A549 (cell line): Measurements from ENCODE around the gene KAT8. TPM values are rescaled to one million over a fixed set of nuclear protein-coding genes. Genes with fewer than 3 reads are reported as not detected.

Experiments used
- ATAC-seq, 2 experiments: fragments of 200-7000 bp in 1 of 2; fragments of >200 bp in 1 of 2; cut with Nextera tagmentation in 1 of 2; cut with Tn5 transposase in 1 of 2; 3 replicates each; pipeline versions ENCODE4 v1.8.0 to v1.9.1; 2018 to 2020; ENCODE audit warnings: mild to moderate bottlenecking in 1 of 2, moderate library complexity in 1 of 2
- CTCF ChIA-PET: fragments of 300-600 bp; sonication (Branson Sonifier 250); formaldehyde crosslinking; extraction: SDS; loops from one replicate; lab custom pipeline; 2021; ENCODE audit warnings: antibody characterized with exemption, inconsistent platforms; lab: Yijun Ruan, JAX
- POLR2A ChIA-PET: fragments of 350-600 bp; formaldehyde crosslinking; extraction: SDS; loops from one replicate; lab custom pipeline; 2021; ENCODE audit warnings: antibody characterized with exemption, inconsistent platforms; lab: Yijun Ruan, JAX
- DNase-seq, 2 experiments: peaks; one replicate each; pipeline versions ENCODE4 v3.0.0 to v3.0.0-alpha.2; 2011 to 2016; ENCODE audit warnings: low read depth in 1 of 2, low spot score in 1 of 2
- FAIRE-seq: peaks from 2 replicates; lab custom pipeline; 2011; peaks lifted over from hg19 to GRCh38; lab: Jason Lieb, UNC
- H3K27ac ChIP-seq, 2 experiments: fragments of >200 bp; sonication (Bioruptor Twin); formaldehyde crosslinking; 3 replicates each; pipeline ENCODE4 v1.5.1; 2016 to 2017
- H3K4me1 ChIP-seq: fragments of >200 bp; sonication (Bioruptor Twin); formaldehyde crosslinking; 3 replicates; pipeline ENCODE4 v1.6.1; 2016
- H3K4me2 ChIP-seq: fragments of >200 bp; sonication (Bioruptor Twin); formaldehyde crosslinking; 3 replicates; pipeline ENCODE4 v1.6.1; 2016
- H3K4me3 ChIP-seq: fragments of >200 bp; sonication (Bioruptor Twin); formaldehyde crosslinking; 3 replicates; pipeline ENCODE4 v1.5.1; 2016
- H3K9me3 ChIP-seq: fragments of >200 bp; sonication (Bioruptor Twin); formaldehyde crosslinking; 3 replicates; pipeline ENCODE4 v1.6.1; 2016
- ATOH8 ChIP-seq: fragments of 250-450 bp; sonication (Bioruptor Pico); IDR thresholded peaks from 2 replicates; pipeline ENCODE4 v1.5.0; 2020; ENCODE audit warnings: low read depth, mild to moderate bottlenecking, moderate library complexity
- BHLHE40 ChIP-seq: IDR thresholded peaks from 2 replicates; pipeline ENCODE4 v1.6.1; 2012; ENCODE audit warnings: low read depth, low read length, inconsistent platforms
- CBX8 ChIP-seq: fragments of 200-600 bp; sonication (generic); IDR thresholded peaks from 2 replicates; pipeline ENCODE4 v1.6.1; 2016
- CEBPB ChIP-seq, 2 experiments: fragments of >200 bp in 1 of 2; sonication (Bioruptor Twin) in 1 of 2; formaldehyde crosslinking in 1 of 2; IDR thresholded peaks; 2 replicates each; pipeline ENCODE4 v1.6.1; 2012 to 2016
- CTCF ChIP-seq: fragments of >200 bp; sonication (Bioruptor Twin); formaldehyde crosslinking; IDR thresholded peaks from 3 replicates; pipeline ENCODE4 v1.5.1; 2016
- EHF ChIP-seq: fragments of 250-450 bp; sonication (Bioruptor Pico); IDR thresholded peaks from 2 replicates; pipeline ENCODE4 v1.5.0; 2020; ENCODE audit warnings: mild to moderate bottlenecking
- ESRRA ChIP-seq: fragments of 150-350 bp; IDR thresholded peaks from 2 replicates; pipeline ENCODE4 v1.6.1; 2014; ENCODE audit warnings: mild to moderate bottlenecking, low read length, borderline replicate concordance
- FOSB ChIP-seq: fragments of 250-450 bp; sonication (Bioruptor Pico); IDR thresholded peaks from 2 replicates; pipeline ENCODE4 v1.5.0; 2020; ENCODE audit warnings: mild to moderate bottlenecking, moderate library complexity
- HEYL ChIP-seq: fragments of 250-450 bp; sonication (Bioruptor Pico); IDR thresholded peaks from 2 replicates; pipeline ENCODE4 v1.8.0; 2021; ENCODE audit warnings: mild to moderate bottlenecking, moderate library complexity
- HMGXB4 ChIP-seq: fragments of 250-450 bp; sonication (Bioruptor Pico); IDR thresholded peaks from 2 replicates; pipeline ENCODE4 v1.5.0; 2021; ENCODE audit warnings: mild to moderate bottlenecking, moderate library complexity, borderline replicate concordance
- JUN ChIP-seq, 2 experiments: fragments of >200 bp; sonication (Bioruptor Twin); formaldehyde crosslinking; IDR thresholded peaks; 2 replicates in 1 of 2; 3 replicates in 1 of 2; pipeline ENCODE4 v1.6.1; 2016 to 2017
- JUNB ChIP-seq: fragments of >200 bp; sonication (Bioruptor Twin); formaldehyde crosslinking; IDR thresholded peaks from 2 replicates; pipeline ENCODE4 v1.6.1; 2016
- KDM1A ChIP-seq: fragments of 200-600 bp; sonication (generic); IDR thresholded peaks from 2 replicates; pipeline ENCODE4 v1.6.1; 2016; ENCODE audit warnings: low read depth, mild to moderate bottlenecking
- KDM5A ChIP-seq: fragments of 200-600 bp; sonication (generic); IDR thresholded peaks from 2 replicates; pipeline ENCODE4 v1.6.1; 2016; ENCODE audit warnings: antibody characterized with exemption, mild to moderate bottlenecking
- MAX ChIP-seq: IDR thresholded peaks from 2 replicates; pipeline ENCODE4 v1.6.1; 2012
- MYC ChIP-seq: IDR thresholded peaks from 2 replicates; pipeline ENCODE4 v1.6.1; 2012; ENCODE audit warnings: mild to moderate bottlenecking, inconsistent platforms, low read length, improper control_type of control experiment, borderline replicate concordance
- NFE2L2 ChIP-seq: fragments of 150-350 bp; conservative IDR thresholded peaks from 2 replicates; pipeline ENCODE4 v1.6.1; 2014; ENCODE audit warnings: low read length
- NPAS2 ChIP-seq: fragments of 250-450 bp; sonication (Bioruptor Pico); IDR thresholded peaks from 2 replicates; pipeline ENCODE4 v1.8.0; 2022; ENCODE audit warnings: mild to moderate bottlenecking, moderate library complexity, borderline replicate concordance
- NR3C1 ChIP-seq: fragments of >200 bp; sonication (Bioruptor Twin); formaldehyde crosslinking; IDR thresholded peaks from 3 replicates; pipeline ENCODE4 v1.6.1; 2017
- PHF8 ChIP-seq: fragments of 200-600 bp; sonication (generic); IDR thresholded peaks from 2 replicates; pipeline ENCODE4 v1.6.1; 2016; ENCODE audit warnings: low read depth, mild to moderate bottlenecking, antibody characterized with exemption, moderate library complexity, borderline replicate concordance
- POLR2A ChIP-seq: IDR thresholded peaks from 2 replicates; pipeline ENCODE4 v1.6.1; 2012; ENCODE audit warnings: mild to moderate bottlenecking, low read length
- POLR2AphosphoS2 ChIP-seq: conservative IDR thresholded peaks from 2 replicates; pipeline ENCODE4 v1.6.1; 2012; ENCODE audit warnings: low read length, improper control_type of control experiment, inconsistent platforms
- RAD21 ChIP-seq, 2 experiments: fragments of >200 bp in 1 of 2; sonication (Bioruptor Twin) in 1 of 2; formaldehyde crosslinking in 1 of 2; IDR thresholded peaks in 1 of 2; conservative IDR thresholded peaks in 1 of 2; 2 replicates in 1 of 2; 3 replicates in 1 of 2; pipeline ENCODE4 v1.6.1; 2012 to 2018; ENCODE audit warnings: inconsistent platforms in 1 of 2
- RFX5 ChIP-seq: fragments of 450-650 bp; IDR thresholded peaks from 2 replicates; pipeline ENCODE4 v1.7.1; 2014; ENCODE audit warnings: antibody characterized with exemption, mild to moderate bottlenecking, moderate library complexity
- RNF2 ChIP-seq: fragments of 200-600 bp; sonication (generic); IDR thresholded peaks from 2 replicates; pipeline ENCODE4 v1.6.1; 2016; ENCODE audit warnings: low read depth, mild to moderate bottlenecking, antibody characterized with exemption, moderate library complexity, borderline replicate concordance
- ZNF302 ChIP-seq: fragments of 250-450 bp; sonication (Bioruptor Pico); IDR thresholded peaks from 2 replicates; pipeline ENCODE4 v1.9.0; 2021; ENCODE audit warnings: inconsistent platforms, mild to moderate bottlenecking, moderate library complexity
- ZSCAN20 ChIP-seq: fragments of 250-450 bp; sonication (Bioruptor Pico); IDR thresholded peaks from 2 replicates; pipeline ENCODE4 v1.8.0; 2022; ENCODE audit warnings: mild to moderate bottlenecking, moderate library complexity
- WGBS: methylation state at CpG from one replicate; pipeline ENCODE4 v1.1.6; 2017; ENCODE audit errors: missing lambda C conversion rate; 5-methylcytosine and 5-hydroxymethylcytosine counted together
- polyA plus RNA-seq, 4 experiments: library from polyadenylated mRNA; depleted of rRNA in 3 of 4; stranded (reverse); fragments of >200 nt; fragmentation: RNase III in 1 of 4; extraction: RNeasy Plus Mini Kit Qiagen cat#74134 plus additional on column Dnase treatment in 1 of 4; gene quantifications; 2 replicates in 3 of 4; 3 replicates in 1 of 4; pipeline ENCODE4 v1.2.3, GENCODE V29; 2011 to 2017

Gene KAT8
- polyA plus RNA-seq, 2 of the 4 experiments (the other 2 are of a cell fraction), result 34.4 to 42.2 TPM

GRCh38 chr16:31094424-31095120, 22.9 kb upstream of the KAT8 start, which contains the start of gene VKORC1 (continued):
- TF ChIP-seq HEYL (CRISPR knock-in tag) (no peak), POLR2AphosphoS2 (no peak), EHF (CRISPR knock-in tag) (no peak), RFX5 (no peak; the same call in 1 of the 2 replicates), BHLHE40 (0 out of 2 replicates have a peak, but pooled peaks have one; percentile 7), MAX (peak; percentile 59), POLR2A (peak; percentile 62), KDM1A (no peak), CBX8 (no peak), ZNF302 (CRISPR knock-in tag) (no peak), MYC (no peak), ZSCAN20 (CRISPR knock-in tag) (no peak), RNF2 (no peak), CTCF (no peak), HMGXB4 (CRISPR knock-in tag) (no peak), KDM5A (no peak), ATOH8 (CRISPR knock-in tag) (no peak), JUNB (no peak)

GRCh38 chr16:31099860-31100638, 17.4 kb upstream of the KAT8 start:
- DNase-seq (no peak), FAIRE-seq (no peak), ATAC-seq (peak in 1 of 2 experiments; percentile 10; a peak in 2 of 6 replicates)
- Histone ChIP-seq H3K4me3 (no peak overlapping the region), H3K9me3 (no peaks in the 10 kb centered on the region), H3K27ac (no peak overlapping the region), H3K4me1 (no peaks in the 10 kb centered on the region), H3K4me2 (no peak overlapping the region)
- 25% methylated on average over 3 of the region's 4 CpGs for WGBS
- CTCF ChIA-PET, result interaction anchor here (0.6 to 12.6 kb wide), 8 partner anchors 9 to 176 kb away, joined by 3 to 97 read pairs (median 3); partner anchors contain the start of genes HSD3B7 and KAT8
- POLR2A ChIA-PET, result interaction anchor here (0.5 to 1.1 kb wide), 3 partner anchors 18 to 198 kb away, joined by 3 read pairs; partner anchors contain the start of genes KAT8 and SETD1A
- TF ChIP-seq KDM5A (no peak), EHF (CRISPR knock-in tag) (no peak), CEBPB (IDR thresholded peaks at IDR 0.05) (no peak), FOSB (CRISPR knock-in tag) (no peak), NPAS2 (no peak), RFX5 (no peak), NFE2L2 (no peak), JUNB (no peak), NR3C1 (no peak), JUN (IDR thresholded peaks at IDR 0.05) (no peak), ATOH8 (CRISPR knock-in tag) (no peak), PHF8 (no peak), MAX (no peak), CTCF (no peak), ESRRA (no peak), RAD21 (conservative IDR thresholded peaks at IDR 0.05 in 1 of 2, IDR thresholded peaks at IDR 0.05 in 1 of 2) (no peak)
